ENCODE data around the gene ALLC.

GRCh38 chr2:3725458-3726250, 67.7 kb downstream of the ALLC start:
- TF ChIP-seq POLR2AphosphoS5 (IDR thresholded peaks at IDR 0.05; ENCODE audit: low read depth) (no peak), EZH2 (IDR thresholded peaks at IDR 0.05; ENCODE audit: low read depth, unreplicated experiment) (no peak), CREB1 (CRISPR knock-in tag; IDR thresholded peaks at IDR 0.05; ENCODE audit: low read depth) (no peak), EZH2phosphoT487 (IDR thresholded peaks at IDR 0.05; ENCODE audit: unreplicated experiment) (no peak), REST (IDR thresholded peaks at IDR 0.05; ENCODE audit: unreplicated experiment) (no peak), NANOG (IDR thresholded peaks at IDR 0.05; ENCODE audit: borderline replicate concordance) (no peak), JUNB (IDR thresholded peaks at IDR 0.05; ENCODE audit: unreplicated experiment) (no peak), ETS1 (IDR thresholded peaks at IDR 0.05) (no peak), STAT1 (IDR thresholded peaks at IDR 0.05; ENCODE audit: unreplicated experiment) (no peak), ZNF114 (CRISPR knock-in tag; IDR thresholded peaks at IDR 0.05) (no peak)
- TF ChIP-seq, protein P1, sequence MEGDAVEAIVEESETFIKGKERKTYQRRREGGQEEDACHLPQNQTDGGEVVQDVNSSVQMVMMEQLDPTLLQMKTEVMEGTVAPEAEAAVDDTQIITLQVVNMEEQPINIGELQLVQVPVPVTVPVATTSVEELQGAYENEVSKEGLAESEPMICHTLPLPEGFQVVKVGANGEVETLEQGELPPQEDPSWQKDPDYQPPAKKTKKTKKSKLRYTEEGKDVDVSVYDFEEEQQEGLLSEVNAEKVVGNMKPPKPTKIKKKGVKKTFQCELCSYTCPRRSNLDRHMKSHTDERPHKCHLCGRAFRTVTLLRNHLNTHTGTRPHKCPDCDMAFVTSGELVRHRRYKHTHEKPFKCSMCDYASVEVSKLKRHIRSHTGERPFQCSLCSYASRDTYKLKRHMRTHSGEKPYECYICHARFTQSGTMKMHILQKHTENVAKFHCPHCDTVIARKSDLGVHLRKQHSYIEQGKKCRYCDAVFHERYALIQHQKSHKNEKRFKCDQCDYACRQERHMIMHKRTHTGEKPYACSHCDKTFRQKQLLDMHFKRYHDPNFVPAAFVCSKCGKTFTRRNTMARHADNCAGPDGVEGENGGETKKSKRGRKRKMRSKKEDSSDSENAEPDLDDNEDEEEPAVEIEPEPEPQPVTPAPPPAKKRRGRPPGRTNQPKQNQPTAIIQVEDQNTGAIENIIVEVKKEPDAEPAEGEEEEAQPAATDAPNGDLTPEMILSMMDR (conservative IDR thresholded peaks at IDR 0.05; ENCODE audit: low read depth in 2 of 2), result no peak

All from GM23338 (cell line).